ENCODE results near the gene USP25. TPM values are rescaled to one million over a fixed set of nuclear protein-coding genes. Genes with fewer than 3 reads are reported as not detected.

The USP25 gene
- total RNA-seq, 1 experiment from 2014 or later: 26.1 TPM

DNA sequence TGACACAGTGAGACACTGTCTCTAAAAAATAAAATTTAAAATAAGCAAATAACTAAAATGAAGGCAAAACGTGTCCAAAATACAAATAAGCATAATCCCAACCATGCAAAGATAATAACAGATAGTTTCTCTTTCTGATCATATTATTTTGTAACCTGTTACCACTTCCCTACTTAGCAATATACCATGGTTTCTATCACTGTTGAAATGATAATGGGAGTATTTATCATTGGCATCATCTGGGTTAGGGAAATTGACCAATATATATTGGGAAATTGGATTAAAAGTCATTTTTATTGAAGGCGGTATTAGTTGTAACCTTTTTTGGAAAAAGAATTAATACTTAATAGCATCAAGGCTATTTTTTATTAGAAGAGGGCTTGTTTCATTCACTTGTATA, 47.0 kb downstream of the USP25 start:
- in situ Hi-C loops (cut with HindIII; ENCODE audit: low pct_unique_long_range_greater_than_20kb, low sequenced_read_pairs): no loop called here
- no peaks in the 10 kb centered on the region for H3K27me3 ChIP-seq (ENCODE audit: control insufficient read depth, insufficient read depth, low read length)
- CTCF ChIA-PET: no interaction called here
- intact Hi-C loops (cut with micrococcal nuclease; ENCODE audit: unreplicated experiment): no loop called here
- no peaks in the 10 kb centered on the region for H3K9me3 ChIP-seq (ENCODE audit: control insufficient read depth, insufficient read depth, low read depth, low read length)
- BruUV-seq (replicated peaks): no TSS peak
- POLR2A ChIA-PET: no interaction called here
- H3K4me3 ChIP-seq (ENCODE audit: low read depth in 2 of 2, low read length in 2 of 2): no peak overlapping the region
- H3K4me1 ChIP-seq (ENCODE audit: control insufficient read depth, insufficient read depth, low read length): no peaks in the 10 kb centered on the region
- no peak for DNase-seq (ENCODE audit: low read depth, low spot score)
- H3K36me3 ChIP-seq (ENCODE audit: control insufficient read depth, insufficient read depth, low read length): no peaks in the 10 kb centered on the region; the same call in 1 of the 2 replicates
- TF ChIP-seq TCF7L2 (IDR thresholded peaks at IDR 0.05; ENCODE audit: low read depth, low read length): no peak
- TF ChIP-seq SIN3A (IDR thresholded peaks at IDR 0.05; ENCODE audit: borderline replicate concordance, insufficient read depth, low read depth, low read length): no peak
- TF ChIP-seq REST (IDR thresholded peaks at IDR 0.05; ENCODE audit: insufficient read depth in 1 of 2, low read depth in 2 of 2, low read length in 1 of 2): no peak
- TF ChIP-seq POLR2AphosphoS5 (IDR thresholded peaks at IDR 0.05; ENCODE audit: low read depth, low read length): no peak
- TF ChIP-seq CTCF (IDR thresholded peaks at IDR 0.05): no peak
- no peak for ATAC-seq
- no peak overlapping the region for H3K27ac ChIP-seq (ENCODE audit: low read length)

GRCh38 chr21:15781986-15782385, 52.2 kb downstream of the USP25 start:
- no peak overlapping the region for H3K4me3 ChIP-seq (ENCODE audit: low read depth in 2 of 2, low read length in 2 of 2)
- ChIA-PET CTCF (no interaction called here), POLR2A (no interaction called here)
- no peak for DNase-seq (ENCODE audit: low read depth, low spot score)
- no peak overlapping the region for H3K27ac ChIP-seq (ENCODE audit: low read length)
- in situ Hi-C loops (cut with HindIII; ENCODE audit: low pct_unique_long_range_greater_than_20kb, low sequenced_read_pairs): no loop called here
- H3K36me3 ChIP-seq (ENCODE audit: control insufficient read depth, insufficient read depth, low read length): no peaks in the 10 kb centered on the region; the same call in 1 of the 2 replicates
- no peaks in the 10 kb centered on the region for H3K9me3 ChIP-seq (ENCODE audit: control insufficient read depth, insufficient read depth, low read depth, low read length)
- no peaks in the 10 kb centered on the region for H3K27me3 ChIP-seq (ENCODE audit: control insufficient read depth, insufficient read depth, low read length)
- ATAC-seq: no peak
- H3K4me1 ChIP-seq (ENCODE audit: control insufficient read depth, insufficient read depth, low read length): no peaks in the 10 kb centered on the region
- intact Hi-C loops (cut with micrococcal nuclease; ENCODE audit: unreplicated experiment): no loop called here
- no TSS peak for BruUV-seq (replicated peaks)
- no peak for TF ChIP-seq TCF7L2 (IDR thresholded peaks at IDR 0.05; ENCODE audit: low read depth, low read length)
- TF ChIP-seq POLR2AphosphoS5 (IDR thresholded peaks at IDR 0.05; ENCODE audit: low read depth, low read length): no peak
- no peak for TF ChIP-seq CTCF (IDR thresholded peaks at IDR 0.05)
- no peak for TF ChIP-seq REST (IDR thresholded peaks at IDR 0.05; ENCODE audit: insufficient read depth in 1 of 2, low read depth in 2 of 2, low read length in 1 of 2)
- TF ChIP-seq SIN3A (IDR thresholded peaks at IDR 0.05; ENCODE audit: borderline replicate concordance, insufficient read depth, low read depth, low read length): no peak

All from Panc1 (cell line).